HUES48 (cell line): ENCODE data around the gene SLC48A1.

Experiments
- H3K27ac ChIP-seq: one replicate; pipeline ENCODE4 v1.7.0; 2013; ENCODE audit warnings: low read depth, low read length, inconsistent platforms
- H3K27me3 ChIP-seq: 2 replicates; pipeline ENCODE4 v1.6.1; 2013; ENCODE audit warnings: mild to moderate bottlenecking, low read length; ENCODE audit not compliant: control insufficient read depth, insufficient read depth
- H3K36me3 ChIP-seq: 2 replicates; pipeline ENCODE4 v1.6.1; 2013; ENCODE audit warnings: low read length; ENCODE audit not compliant: control insufficient read depth, insufficient read depth
- H3K4me1 ChIP-seq: 2 replicates; pipeline ENCODE4 v1.6.1; 2013; ENCODE audit warnings: mild to moderate bottlenecking, low read length; ENCODE audit not compliant: control insufficient read depth, insufficient read depth
- H3K4me3 ChIP-seq: 2 replicates; pipeline ENCODE4 v1.5.1; 2013; ENCODE audit warnings: mild to moderate bottlenecking, low read depth, low read length
- H3K9ac ChIP-seq: 2 replicates; pipeline ENCODE4 v1.6.1; 2013; ENCODE audit warnings: mild to moderate bottlenecking, low read depth, low read length, moderate library complexity
- H3K9me3 ChIP-seq: 2 replicates; pipeline ENCODE4 v1.6.1; 2013; ENCODE audit warnings: low read length; ENCODE audit not compliant: control insufficient read depth, insufficient read depth

Gene SLC48A1

GRCh38 chr12:47736216-47736615, 36.8 kb upstream of the SLC48A1 start:
- no peak overlapping the region for H3K9ac ChIP-seq
- H3K4me1 ChIP-seq = peaks cover 14% of the 10 kb centered on the region
- no peaks in the 10 kb centered on the region for H3K36me3 ChIP-seq

GRCh38 chr12:47736877-47737676, 36.0 kb upstream of the SLC48A1 start:
- Histone ChIP-seq H3K36me3 (no peaks in the 10 kb centered on the region), H3K9me3 (no peaks in the 10 kb centered on the region), H3K27me3 (no peaks in the 10 kb centered on the region), H3K9ac (no peak overlapping the region), H3K4me1 (peaks cover 14% of the 10 kb centered on the region), H3K27ac (no peak overlapping the region), H3K4me3 (no peak overlapping the region)

More at GRCh38 chr12:47736216-47736615, 36.8 kb upstream of the SLC48A1 start:
- Histone ChIP-seq H3K9me3 (no peaks in the 10 kb centered on the region), H3K27me3 (no peaks in the 10 kb centered on the region), H3K27ac (no peak overlapping the region), H3K4me3 (no peak overlapping the region)

GRCh38 chr12:47737936-47738594, 35.0 kb upstream of the SLC48A1 start:
- no peaks in the 10 kb centered on the region for H3K36me3 ChIP-seq
- H3K27me3 ChIP-seq = no peaks in the 10 kb centered on the region
- H3K27ac ChIP-seq = no peak overlapping the region
- H3K9me3 ChIP-seq = no peaks in the 10 kb centered on the region
- peaks cover 14% of the 10 kb centered on the region for H3K4me1 ChIP-seq
- no peak overlapping the region for H3K4me3 ChIP-seq
- no peak overlapping the region for H3K9ac ChIP-seq

- no peaks in the 10 kb centered on the region for H3K27me3 ChIP-seq
- H3K9ac ChIP-seq = no peak overlapping the region
- no peaks in the 10 kb centered on the region for H3K9me3 ChIP-seq
- H3K27ac ChIP-seq = no peak overlapping the region
- H3K4me3 ChIP-seq = no peak overlapping the region
- H3K36me3 ChIP-seq = no peaks in the 10 kb centered on the region
- H3K4me1 ChIP-seq = peaks cover 14% of the 10 kb centered on the region
Measured at GRCh38 chr12:47739297-47739696, 33.7 kb upstream of the SLC48A1 start.

- H3K36me3 ChIP-seq = no peaks in the 10 kb centered on the region
- no peak overlapping the region for H3K27ac ChIP-seq
- no peak overlapping the region for H3K9ac ChIP-seq
- no peaks in the 10 kb centered on the region for H3K27me3 ChIP-seq
- H3K4me1 ChIP-seq = peaks cover 7% of the 10 kb centered on the region
- no peaks in the 10 kb centered on the region for H3K9me3 ChIP-seq
- no peak overlapping the region for H3K4me3 ChIP-seq
Measured at GRCh38 chr12:47739979-47740378, 33.1 kb upstream of the SLC48A1 start.

GRCh38 chr12:47740606-47741339, 32.3 kb upstream of the SLC48A1 start:
- Histone ChIP-seq H3K27me3 (no peaks in the 10 kb centered on the region), H3K4me1 (peaks cover 2% of the 10 kb centered on the region; the same call in 1 of the 2 replicates), H3K4me3 (no peak overlapping the region), H3K27ac (no peak overlapping the region), H3K36me3 (no peaks in the 10 kb centered on the region), H3K9me3 (no peaks in the 10 kb centered on the region), H3K9ac (no peak overlapping the region)

GRCh38 chr12:47741340-47741703, 31.7 kb upstream of the SLC48A1 start:
- no peak overlapping the region for H3K9ac ChIP-seq
- H3K9me3 ChIP-seq = no peaks in the 10 kb centered on the region
- no peaks in the 10 kb centered on the region for H3K27me3 ChIP-seq
- H3K4me1 ChIP-seq = peaks cover 2% of the 10 kb centered on the region; the same call in 1 of the 2 replicates
- no peak overlapping the region for H3K4me3 ChIP-seq
- no peaks in the 10 kb centered on the region for H3K36me3 ChIP-seq
- no peak overlapping the region for H3K27ac ChIP-seq

GRCh38 chr12:47742253-47742825, 30.7 kb upstream of the SLC48A1 start:
- Histone ChIP-seq H3K27ac (no peak overlapping the region), H3K27me3 (no peaks in the 10 kb centered on the region), H3K36me3 (no peaks in the 10 kb centered on the region), H3K4me3 (no peak overlapping the region), H3K4me1 (peaks cover 2% of the 10 kb centered on the region; the same call in 1 of the 2 replicates), H3K9me3 (no peaks in the 10 kb centered on the region), H3K9ac (no peak overlapping the region)

GRCh38 chr12:47743311-47743860, 29.7 kb upstream of the SLC48A1 start:
- Histone ChIP-seq H3K27ac (no peak overlapping the region), H3K9me3 (no peaks in the 10 kb centered on the region), H3K4me3 (no peak overlapping the region), H3K27me3 (no peaks in the 10 kb centered on the region), H3K4me1 (peaks cover 2% of the 10 kb centered on the region; the same call in 1 of the 2 replicates), H3K9ac (no peak overlapping the region), H3K36me3 (no peaks in the 10 kb centered on the region)

GRCh38 chr12:47744005-47744651, 28.9 kb upstream of the SLC48A1 start:
- Histone ChIP-seq H3K9ac (no peak overlapping the region), H3K36me3 (no peaks in the 10 kb centered on the region), H3K27ac (no peak overlapping the region), H3K4me1 (peaks cover 2% of the 10 kb centered on the region; the same call in 1 of the 2 replicates), H3K4me3 (no peak overlapping the region), H3K9me3 (no peaks in the 10 kb centered on the region), H3K27me3 (no peaks in the 10 kb centered on the region)
